COLO829 (cell line): ENCODE data around the gene SPIN2B.

ENCODE experiments used
- DNase-seq: peaks from one replicate; pipeline ENCODE4 v3.0.0; 2012; ENCODE audit warnings: low spot score

Gene SPIN2B

GRCh38 chrX:57070185-57070984 lies 51.0 kb downstream of the SPIN2B start:
- DNase-seq = no peak
